B cell (primary cell): ENCODE data around the gene NT5M. TPM values are rescaled to one million over a fixed set of nuclear protein-coding genes. Genes with fewer than 3 reads are reported as not detected.

Experiments used
- ATAC-seq: fragments of 200-7000 bp; cut with Tn5 transposase; one replicate; pipeline ENCODE4 v1.10.0; 2021; ENCODE audit warnings: low read depth, mild to moderate bottlenecking, moderate number of reproducible peaks, moderate library complexity
- CTCF ChIA-PET: fragments of 350-600 bp; sonication (Branson Sonifier 250); formaldehyde crosslinking; loops from one replicate; lab custom pipeline; 2021; ENCODE audit warnings: antibody characterized with exemption, inconsistent platforms; lab: Charles Lee
- POLR2A ChIA-PET: fragments of 350-600 bp; sonication (Branson Sonifier 250); formaldehyde crosslinking; loops from one replicate; lab custom pipeline; 2021; ENCODE audit warnings: antibody characterized with exemption; lab: Charles Lee
- DNase-seq: peaks from one replicate; pipeline ENCODE4 v3.0.0; 2013
- H2AFZ ChIP-seq: 2 replicates; pipeline ENCODE4 v1.6.1; 2012; ENCODE audit warnings: mild to moderate bottlenecking, low read depth, low read length; ENCODE audit not compliant: insufficient read depth, poor library complexity, severe bottlenecking
- H3K27ac ChIP-seq, 2 donors: 1 replicate in 1 of 2; 2 replicates in 1 of 2; pipeline ENCODE4 v1.5.1; 2012 to 2013; ENCODE audit warnings: low read length in 2 of 2, mild to moderate bottlenecking in 2 of 2, moderate library complexity in 1 of 2
- H3K27me3 ChIP-seq, 4 experiments: fragments of 200-600 bp in 1 of 4; sonication (generic) in 1 of 4; replicated peaks in 1 of 4; 1 replicate in 2 of 4; 2 replicates in 2 of 4; pipeline versions ENCODE4 v1.6.1 to v1.7.0; 2013 to 2016; ENCODE audit warnings: low read length in 3 of 4, mild to moderate bottlenecking in 2 of 4, mixed read lengths in 1 of 4, moderate library complexity in 1 of 4; ENCODE audit not compliant: insufficient read depth in 4 of 4, control insufficient read depth in 3 of 4; ENCODE audit errors: control extremely low read depth in 1 of 4
- H3K36me3 ChIP-seq, 2 experiments: replicated peaks in 1 of 2; 1 replicate in 1 of 2; 2 replicates in 1 of 2; pipeline versions ENCODE4 v1.6.1 to v1.7.1; 2013; ENCODE audit warnings: low read length in 1 of 2; ENCODE audit not compliant: insufficient read depth in 2 of 2, control insufficient read depth in 1 of 2; ENCODE audit errors: control extremely low read depth in 1 of 2, extremely low read depth in 1 of 2
- H3K4me1 ChIP-seq, 2 donors: fragments of 200-600 bp in 1 of 2; sonication (generic) in 1 of 2; 1 replicate in 1 of 2; 2 replicates in 1 of 2; pipeline versions ENCODE4 v1.5.1 to v1.6.1; 2013 to 2017; ENCODE audit warnings: low read length in 2 of 2; ENCODE audit not compliant: control insufficient read depth in 2 of 2, insufficient read depth in 2 of 2
- H3K4me2 ChIP-seq: replicated peaks from 2 replicates; pipeline ENCODE3; 2012; ENCODE audit warnings: mild to moderate bottlenecking, low read depth, low read length; ENCODE audit not compliant: poor library complexity, severe bottlenecking
- H3K4me3 ChIP-seq, 5 experiments: fragments of 200-600 bp in 1 of 5; sonication (generic) in 1 of 5; 1 replicate in 3 of 5; 2 replicates in 2 of 5; pipeline versions ENCODE4 v1.5.1 to v1.7.0; 2011 to 2016; ENCODE audit warnings: low read length in 4 of 5, mild to moderate bottlenecking in 4 of 5, low read depth in 2 of 5, control low read depth in 1 of 5, moderate library complexity in 1 of 5; ENCODE audit not compliant: insufficient read depth in 1 of 5; ENCODE audit errors: control extremely low read depth in 1 of 5, extremely low read depth in 1 of 5
- H3K79me2 ChIP-seq: fragments of 200-600 bp; sonication (generic); one replicate; pipeline ENCODE4 v1.6.0; 2016; ENCODE audit warnings: low read length; ENCODE audit not compliant: control insufficient read depth, insufficient read depth
- H3K9ac ChIP-seq: fragments of 200-600 bp; sonication (generic); 2 replicates; pipeline ENCODE4 v1.6.1; 2017; ENCODE audit warnings: mild to moderate bottlenecking, low read length, moderate library complexity
- H3K9me3 ChIP-seq, 3 donors: one replicate each; pipeline versions ENCODE4 v1.6.1 to v1.7.1; 2013; ENCODE audit warnings: low read length in 2 of 3; ENCODE audit not compliant: control insufficient read depth in 2 of 3, insufficient read depth in 1 of 3; ENCODE audit errors: control extremely low read depth in 1 of 3
- H4K20me1 ChIP-seq: 2 replicates; pipeline ENCODE4 v1.6.0; 2012; ENCODE audit warnings: mild to moderate bottlenecking, low read length; ENCODE audit not compliant: insufficient read depth, control insufficient read depth, poor library complexity, severe bottlenecking
- H3K27ac Mint-ChIP-seq: one replicate; pipeline ENCODE4 v1.8.0; 2021; ENCODE audit warnings: mixed read lengths
- H3K27me3 Mint-ChIP-seq: one replicate; pipeline ENCODE4 v1.8.0; 2021; ENCODE audit warnings: mixed read lengths
- H3K4me1 Mint-ChIP-seq: one replicate; pipeline ENCODE4 v1.8.0; 2021; ENCODE audit warnings: mixed read lengths
- H3K4me3 Mint-ChIP-seq: one replicate; pipeline ENCODE4 v1.8.0; 2021; ENCODE audit warnings: mixed read lengths
- H3K9me3 Mint-ChIP-seq: one replicate; pipeline ENCODE4 v1.8.0; 2022; ENCODE audit warnings: mixed read lengths; ENCODE audit not compliant: insufficient read depth
- CTCF ChIP-seq: fragments of 200-600 bp; IDR thresholded peaks from one replicate; pipeline ENCODE4 v1.8.0; 2022; ENCODE audit warnings: antibody characterized with exemption, mild to moderate bottlenecking
- EZH2 ChIP-seq: IDR thresholded peaks from 2 replicates; pipeline ENCODE4 v1.6.1; 2012; ENCODE audit warnings: borderline replicate concordance, low read depth, mild to moderate bottlenecking, moderate library complexity, low read length; ENCODE audit not compliant: insufficient read depth, poor library complexity, severe bottlenecking
- WGBS: methylation state at CpG from one replicate; pipeline ENCODE4 v1.1.5; 2013; ENCODE audit warnings: missing lambda C conversion rate; ENCODE audit not compliant: insufficient coverage; 5-methylcytosine and 5-hydroxymethylcytosine counted together
- intact Hi-C: fragments of 100-400 bp; cut with micrococcal nuclease; formaldehyde crosslinking; loops from one replicate; pipeline ENCODE4 v1.10.0; 2022
- polyA plus RNA-seq: library from polyadenylated mRNA; depleted of rRNA; stranded (reverse); fragments of >200 nt; gene quantifications from 2 replicates; pipeline ENCODE4 v1.2.3, GENCODE V29; 2012
- total RNA-seq, 2 donors: library from RNA; stranded (reverse); fragments of 120-200 nt in 1 of 2; gene quantifications; 1 replicate in 1 of 2; 2 replicates in 1 of 2; pipeline versions ENCODE4 v1.2.3 to v1.2.4, GENCODE V29; 2013 to 2022

Gene NT5M
- total and polyA plus RNA-seq, 2 donors (not counting 1 experiment from before 2014, with no cell fraction given) = 0.40 to 0.47 TPM

- intact Hi-C loops = no loop called here
- H3K79me2 ChIP-seq = no peaks in the 10 kb centered on the region
- no peaks in the 10 kb centered on the region for H3K4me1 ChIP-seq
- no peak for TF ChIP-seq EZH2
- TF ChIP-seq CTCF = no peak
- H3K27ac ChIP-seq = no peak overlapping the region
- no peak for DNase-seq
- POLR2A ChIA-PET = no interaction called here
- no peaks in the 10 kb centered on the region for H3K9me3 ChIP-seq
- no peaks in the 10 kb centered on the region for H4K20me1 ChIP-seq
- Mint-ChIP-seq H3K4me3 (no peak overlapping the region), H3K27me3 (no peaks in the 10 kb centered on the region), H3K9me3 (no peaks in the 10 kb centered on the region), H3K4me1 (no peaks in the 10 kb centered on the region), H3K27ac (no peak overlapping the region)
- H2AFZ ChIP-seq = no peak overlapping the region
- 91% methylated on average over 11 of the region's 14 CpGs for WGBS
- H3K4me3 ChIP-seq = no peak overlapping the region
- ATAC-seq = no peak
- CTCF ChIA-PET = interaction anchor here (1.4 to 1.7 kb wide), 2 partner anchors 11 to 296 kb away, joined by 5 to 7 read pairs; no protein-coding TSS in a partner anchor
- H3K9ac ChIP-seq = no peak overlapping the region
- H3K36me3 ChIP-seq = no peaks in the 10 kb centered on the region
- no peak overlapping the region for H3K4me2 ChIP-seq
- H3K27me3 ChIP-seq = no peaks in the 10 kb centered on the region
Observed at GRCh38 chr17:17344507-17345293, 41.5 kb downstream of the NT5M start.

GRCh38 chr17:17345294-17345597, 42.1 kb downstream of the NT5M start:
- Histone ChIP-seq H2AFZ (no peak overlapping the region), H3K27ac (no peak overlapping the region), H3K27me3 (no peaks in the 10 kb centered on the region), H3K4me1 (no peaks in the 10 kb centered on the region), H3K9ac (no peak overlapping the region), H3K4me2 (no peak overlapping the region), H3K4me3 (no peak overlapping the region), H3K36me3 (no peaks in the 10 kb centered on the region), H4K20me1 (no peaks in the 10 kb centered on the region), H3K79me2 (no peaks in the 10 kb centered on the region), H3K9me3 (no peaks in the 10 kb centered on the region)
- H3K27ac Mint-ChIP-seq = no peak overlapping the region
- H3K4me3 Mint-ChIP-seq = no peak overlapping the region
- intact Hi-C loops = no loop called here
- no peaks in the 10 kb centered on the region for H3K4me1 Mint-ChIP-seq
- WGBS = no CpG with 5 or more reads among the region's 4 CpGs
- ChIA-PET CTCF (interaction anchor here (1.4 kb wide), 1 partner anchor 10 kb away, joined by 7 read pairs; no protein-coding TSS in a partner anchor), POLR2A (no interaction called here)
- H3K9me3 Mint-ChIP-seq = no peaks in the 10 kb centered on the region
- TF ChIP-seq CTCF (no peak), EZH2 (no peak)
- DNase-seq (no peak), ATAC-seq (no peak)
- H3K27me3 Mint-ChIP-seq = no peaks in the 10 kb centered on the region
